ENCODE measurements around the gene PPM1A. TPM values are rescaled to one million over a fixed set of nuclear protein-coding genes. Genes with fewer than 3 reads are reported as not detected.

Gene PPM1A
- total RNA-seq, 1 donor = 22.5 TPM

- TF ChIP-seq CTCF (IDR thresholded peaks at IDR 0.05; ENCODE audit: insufficient read depth, low read depth, low read length) = no peak
- no peak overlapping the region for H3K4me3 ChIP-seq (ENCODE audit: low read depth, low read length)
- DNase-seq (ENCODE audit: low read depth) = no peak
Observed at GRCh38 chr14:60225265-60225664, 23.8 kb upstream of the PPM1A start.

GRCh38 chr14:60226298-60226697 lies 22.7 kb upstream of the PPM1A start:
- H3K4me3 ChIP-seq (ENCODE audit: low read depth, low read length) = no peak overlapping the region
- TF ChIP-seq CTCF (IDR thresholded peaks at IDR 0.05; ENCODE audit: insufficient read depth, low read depth, low read length) = no peak
- no peak for DNase-seq (ENCODE audit: low read depth)

GRCh38 chr14:60227291-60227690 lies 21.7 kb upstream of the PPM1A start:
- DNase-seq (ENCODE audit: low read depth) = no peak
- TF ChIP-seq CTCF (IDR thresholded peaks at IDR 0.05; ENCODE audit: insufficient read depth, low read depth, low read length) = no peak
- H3K4me3 ChIP-seq (ENCODE audit: low read depth, low read length) = no peak overlapping the region

GRCh38 chr14:60229614-60230013 lies 19.4 kb upstream of the PPM1A start:
- DNase-seq (ENCODE audit: low read depth) = no peak
- no peak overlapping the region for H3K4me3 ChIP-seq (ENCODE audit: low read depth, low read length)
- no peak for TF ChIP-seq CTCF (IDR thresholded peaks at IDR 0.05; ENCODE audit: insufficient read depth, low read depth, low read length)

GRCh38 chr14:60232185-60232584 lies 16.8 kb upstream of the PPM1A start:
- H3K4me3 ChIP-seq (ENCODE audit: low read depth, low read length) = no peak overlapping the region
- no peak for DNase-seq (ENCODE audit: low read depth)
- TF ChIP-seq CTCF (IDR thresholded peaks at IDR 0.05; ENCODE audit: insufficient read depth, low read depth, low read length) = no peak

- no peak for DNase-seq (ENCODE audit: low read depth)
- no peak for TF ChIP-seq CTCF (IDR thresholded peaks at IDR 0.05; ENCODE audit: insufficient read depth, low read depth, low read length)
- no peak overlapping the region for H3K4me3 ChIP-seq (ENCODE audit: low read depth, low read length)
Observed at GRCh38 chr14:60233251-60233650, 15.8 kb upstream of the PPM1A start.

- TF ChIP-seq CTCF (IDR thresholded peaks at IDR 0.05; ENCODE audit: insufficient read depth, low read depth, low read length) = no peak
- DNase-seq (ENCODE audit: low read depth) = no peak
- H3K4me3 ChIP-seq (ENCODE audit: low read depth, low read length) = no peak overlapping the region
Observed at GRCh38 chr14:60233891-60234290, 15.1 kb upstream of the PPM1A start.

Data from fibroblast of villous mesenchyme (primary cell).